Neural crest cell (in vitro differentiated cells): ENCODE measurements around the gene ZNF594. TPM values are rescaled to one million over a fixed set of nuclear protein-coding genes. Genes with fewer than 3 reads are reported as not detected.
"Not testable (repeated sequence)": the region's sequence is repeated elsewhere in the genome, so short reads cannot be mapped to it uniquely, and the experiment has no call there.

Experiments
- DNase-seq: peaks from one replicate; pipeline ENCODE4 v3.0.0; 2021; ENCODE audit warnings: low read depth, mixed read lengths, low spot score
- H3K27ac Mint-ChIP-seq: one replicate; pipeline ENCODE4 v1.8.0; 2021; ENCODE audit warnings: mild to moderate bottlenecking, mixed read lengths; ENCODE audit not compliant: unreplicated experiment
- H3K27me3 Mint-ChIP-seq: 2 replicates; pipeline ENCODE4 v1.8.0; 2021; ENCODE audit warnings: low read depth, mild to moderate bottlenecking, mixed read lengths
- H3K36me3 Mint-ChIP-seq: 2 replicates; pipeline ENCODE4 v1.8.0; 2021; ENCODE audit warnings: low read depth, mild to moderate bottlenecking, mixed read lengths
- H3K4me1 Mint-ChIP-seq: 2 replicates; pipeline ENCODE4 v1.8.0; 2021; ENCODE audit warnings: mixed read lengths
- H3K4me3 Mint-ChIP-seq: one replicate; pipeline ENCODE4 v1.8.0; 2021; ENCODE audit warnings: mild to moderate bottlenecking, mixed read lengths
- H3K9me3 Mint-ChIP-seq: 2 replicates; pipeline ENCODE4 v1.8.0; 2021; ENCODE audit warnings: mixed read lengths
- total RNA-seq: library from RNA; stranded (reverse); gene quantifications from 2 replicates; pipeline ENCODE4 v1.2.1, GENCODE V29; 2021
- TF ChIP-seq, protein P1 (sequence below): fragments of 200-600 bp; sonication (generic); conservative IDR thresholded peaks from 2 replicates; pipeline ENCODE4 v1.5.0; 2021; ENCODE audit warnings: antibody characterized with exemption, mild to moderate bottlenecking

ZNF594 gene
- total RNA-seq, 1 donor from 2014 or later, result 21.5 TPM

DNA sequence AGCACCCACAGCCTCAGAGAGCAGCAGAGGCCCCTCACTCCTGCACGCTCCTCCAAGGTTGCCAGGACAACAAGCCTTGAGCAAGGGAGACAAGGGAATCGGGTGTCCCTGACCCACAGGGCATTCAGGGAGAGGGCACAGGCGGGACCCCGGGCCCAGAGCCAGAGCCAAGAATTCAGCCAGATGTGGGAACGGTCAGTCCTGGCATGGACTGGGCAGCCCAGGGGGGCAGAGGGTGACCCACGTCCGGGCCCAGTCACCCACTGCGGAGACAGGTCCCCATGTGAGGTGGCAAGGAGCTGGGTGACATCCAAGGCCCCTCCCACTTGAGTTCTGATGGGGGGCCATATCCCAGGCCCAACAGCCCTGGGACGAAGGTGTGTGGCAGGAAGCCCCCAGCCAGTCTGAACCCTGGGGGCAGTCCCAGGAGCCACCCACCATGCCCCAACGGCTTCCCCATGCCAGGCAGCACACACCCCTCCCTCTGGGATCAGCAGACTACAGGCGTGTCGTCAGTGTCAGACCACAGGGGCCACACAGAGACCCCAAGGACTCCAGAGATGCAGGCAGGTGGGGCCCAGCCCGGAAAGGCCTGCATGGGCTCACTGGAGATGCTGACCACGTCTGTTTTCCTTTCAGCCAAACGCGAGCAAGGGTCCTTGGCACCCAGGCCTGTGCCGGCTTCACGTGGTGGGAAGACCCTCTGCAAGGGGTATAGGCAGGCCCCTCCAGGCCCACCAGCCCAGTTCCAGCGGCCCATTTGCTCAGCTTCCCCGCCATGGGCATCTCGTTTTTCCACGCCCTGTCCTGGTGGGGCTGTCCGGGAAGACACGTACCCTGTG is 52.8 kb downstream of the ZNF594 start:
- H3K27me3 Mint-ChIP-seq, result no peaks in the 10 kb centered on the region
- H3K36me3 Mint-ChIP-seq, result no peaks in the 10 kb centered on the region
- TF ChIP-seq, protein P1, sequence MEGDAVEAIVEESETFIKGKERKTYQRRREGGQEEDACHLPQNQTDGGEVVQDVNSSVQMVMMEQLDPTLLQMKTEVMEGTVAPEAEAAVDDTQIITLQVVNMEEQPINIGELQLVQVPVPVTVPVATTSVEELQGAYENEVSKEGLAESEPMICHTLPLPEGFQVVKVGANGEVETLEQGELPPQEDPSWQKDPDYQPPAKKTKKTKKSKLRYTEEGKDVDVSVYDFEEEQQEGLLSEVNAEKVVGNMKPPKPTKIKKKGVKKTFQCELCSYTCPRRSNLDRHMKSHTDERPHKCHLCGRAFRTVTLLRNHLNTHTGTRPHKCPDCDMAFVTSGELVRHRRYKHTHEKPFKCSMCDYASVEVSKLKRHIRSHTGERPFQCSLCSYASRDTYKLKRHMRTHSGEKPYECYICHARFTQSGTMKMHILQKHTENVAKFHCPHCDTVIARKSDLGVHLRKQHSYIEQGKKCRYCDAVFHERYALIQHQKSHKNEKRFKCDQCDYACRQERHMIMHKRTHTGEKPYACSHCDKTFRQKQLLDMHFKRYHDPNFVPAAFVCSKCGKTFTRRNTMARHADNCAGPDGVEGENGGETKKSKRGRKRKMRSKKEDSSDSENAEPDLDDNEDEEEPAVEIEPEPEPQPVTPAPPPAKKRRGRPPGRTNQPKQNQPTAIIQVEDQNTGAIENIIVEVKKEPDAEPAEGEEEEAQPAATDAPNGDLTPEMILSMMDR, result no peak
- peaks cover 2% of the 10 kb centered on the region for H3K9me3 Mint-ChIP-seq
- no peak overlapping the region for H3K4me3 Mint-ChIP-seq
- peak overlapping the region; percentile 43 for H3K27ac Mint-ChIP-seq
- no peaks in the 10 kb centered on the region for H3K4me1 Mint-ChIP-seq
- no peak for DNase-seq

DNA sequence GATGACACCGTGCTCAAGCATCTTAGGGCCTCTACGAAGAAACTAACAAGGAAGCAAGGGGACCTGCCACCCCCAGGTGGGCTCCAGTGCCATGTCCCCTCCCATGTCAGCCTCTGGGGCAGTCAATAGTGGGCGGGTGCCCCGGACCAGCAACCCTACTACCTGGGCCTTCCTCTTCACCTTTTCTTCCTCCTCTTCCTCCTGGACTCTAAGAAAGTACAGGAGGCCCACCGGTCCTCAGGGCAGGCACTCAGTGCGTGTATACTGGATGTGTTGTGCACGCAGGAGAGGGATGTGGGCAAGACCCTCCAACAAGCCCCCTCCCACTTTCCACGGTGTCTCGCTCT is 53.5 kb downstream of the ZNF594 start:
- H3K9me3 Mint-ChIP-seq, H3K27ac Mint-ChIP-seq, H3K4me1 Mint-ChIP-seq, DNase-seq, H3K4me3 Mint-ChIP-seq, H3K27me3 Mint-ChIP-seq, H3K36me3 Mint-ChIP-seq: not testable (repeated sequence)

DNA sequence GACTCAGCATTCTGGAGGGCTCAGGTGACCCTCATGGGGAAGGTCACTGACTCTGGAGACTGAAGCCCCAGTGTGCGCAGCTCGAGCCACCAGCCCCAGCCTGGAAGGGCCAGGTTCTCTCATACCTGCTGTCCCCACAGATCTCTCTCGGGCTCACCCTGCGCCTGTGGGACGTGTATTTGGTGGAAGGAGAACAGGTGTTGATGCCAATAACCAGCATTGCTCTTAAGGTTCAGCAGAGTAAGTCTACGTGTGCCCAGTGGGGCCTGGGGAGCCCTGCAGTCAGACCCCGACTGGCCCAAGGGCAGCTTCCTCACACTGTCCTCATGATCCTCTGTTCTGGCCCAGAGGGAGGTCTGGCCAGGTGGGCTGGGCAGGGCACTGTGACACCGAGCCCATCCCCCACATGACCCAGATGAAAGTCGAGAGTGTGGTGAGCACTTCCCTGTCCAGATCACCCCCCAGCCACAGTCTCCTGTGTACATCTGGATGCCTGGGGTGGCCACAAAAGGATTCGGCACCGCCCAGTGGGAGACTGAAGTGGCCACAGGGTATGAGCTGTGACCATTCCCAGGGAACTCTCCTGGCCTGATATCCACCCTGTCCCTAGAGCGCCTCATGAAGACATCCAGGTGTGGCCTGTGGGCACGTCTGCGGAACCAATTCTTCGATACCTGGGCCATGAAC is 54.0 kb downstream of the ZNF594 start:
- not testable (repeated sequence) for DNase-seq, H3K36me3 Mint-ChIP-seq, H3K27ac Mint-ChIP-seq, H3K4me1 Mint-ChIP-seq, H3K9me3 Mint-ChIP-seq, H3K4me3 Mint-ChIP-seq, H3K27me3 Mint-ChIP-seq

DNA sequence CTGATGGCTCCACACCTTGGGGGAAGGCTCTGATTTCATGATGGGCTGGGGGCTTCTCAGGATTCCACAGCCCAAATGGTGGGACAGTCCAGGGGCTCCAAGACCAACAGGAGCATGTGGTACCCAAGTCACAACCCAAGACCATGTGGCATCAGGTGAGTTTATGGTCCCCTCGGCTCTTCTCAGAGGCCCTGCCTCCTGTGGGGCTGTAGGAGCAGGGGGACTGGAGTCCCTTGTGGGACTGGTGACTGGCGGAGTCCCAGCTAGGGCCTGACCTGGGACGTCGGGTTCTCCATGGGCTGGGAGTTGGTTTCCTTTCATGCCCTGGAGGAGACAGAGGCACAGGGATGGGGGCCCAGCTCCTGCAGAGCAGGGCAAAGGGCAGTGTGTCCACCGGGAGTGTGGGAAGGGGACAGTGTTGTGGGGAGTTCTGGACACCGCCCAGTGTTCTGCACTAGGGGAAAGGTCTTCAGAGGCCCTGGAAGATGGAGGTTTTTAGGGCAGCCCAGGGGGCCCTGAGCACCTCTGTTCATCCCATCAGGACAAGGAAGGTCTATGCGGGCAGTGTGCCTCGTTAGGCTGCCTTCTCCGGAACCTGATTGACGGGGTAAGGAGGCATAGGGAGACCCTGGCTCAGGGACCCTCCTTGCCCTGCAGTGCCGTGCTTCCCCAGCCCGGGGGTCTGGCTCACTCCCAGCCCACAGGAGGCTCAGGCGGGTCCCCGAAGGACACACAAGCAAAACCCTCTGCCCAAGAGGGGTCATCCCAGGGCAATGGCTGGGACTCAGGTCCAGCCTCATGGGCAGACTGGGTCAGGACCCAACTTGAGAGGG is 54.9 kb downstream of the ZNF594 start:
- not testable (repeated sequence) for H3K4me1 Mint-ChIP-seq, H3K27me3 Mint-ChIP-seq, H3K27ac Mint-ChIP-seq, DNase-seq, H3K36me3 Mint-ChIP-seq, H3K9me3 Mint-ChIP-seq, H3K4me3 Mint-ChIP-seq

DNA sequence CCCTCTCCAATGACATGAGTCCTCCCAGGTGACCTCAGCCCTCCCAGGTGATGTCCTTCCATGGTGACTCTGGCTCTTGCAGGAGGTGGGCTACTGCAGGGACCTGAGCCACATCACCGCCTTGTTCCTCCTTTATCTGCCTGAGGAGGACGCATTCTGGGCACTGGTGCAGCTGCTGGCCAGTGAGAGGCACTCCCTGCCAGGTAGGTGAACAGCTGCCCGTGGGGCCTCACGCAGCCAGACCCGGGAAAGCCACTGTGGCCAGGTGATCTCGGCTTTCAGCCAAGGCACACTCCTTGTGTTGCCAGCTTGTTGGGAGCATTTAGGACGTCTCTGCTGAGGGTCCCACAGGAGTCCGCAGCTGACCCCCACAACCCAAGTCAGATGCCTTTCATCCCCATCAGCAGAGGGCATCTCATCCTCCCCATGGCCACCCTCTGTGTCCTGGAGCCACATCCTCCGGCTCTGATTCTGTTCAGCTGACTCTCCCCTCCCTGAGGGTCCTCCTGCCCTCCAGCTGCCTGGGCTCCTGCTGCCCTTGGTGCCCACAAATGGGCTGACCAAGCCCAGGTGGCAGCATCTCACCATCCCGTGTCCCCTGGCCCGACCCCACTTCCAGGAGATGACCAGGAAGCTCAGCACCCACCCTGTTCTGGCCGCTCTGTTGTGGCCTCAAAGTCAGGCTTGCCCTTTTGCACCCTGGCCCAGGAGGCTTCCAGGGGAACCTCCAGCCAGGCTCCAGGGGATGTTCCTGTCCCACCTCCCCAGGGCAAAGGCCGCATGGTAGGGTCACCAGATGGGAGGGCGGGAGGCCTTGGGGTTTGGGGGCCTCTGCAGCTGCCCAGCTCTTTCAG is 55.7 kb downstream of the ZNF594 start:
- no peaks in the 10 kb centered on the region for H3K36me3 Mint-ChIP-seq
- TF ChIP-seq, protein P1, result no peak
- no peak for DNase-seq
- H3K4me3 Mint-ChIP-seq, result no peak overlapping the region
- H3K4me1 Mint-ChIP-seq, result no peaks in the 10 kb centered on the region
- H3K27me3 Mint-ChIP-seq, result no peaks in the 10 kb centered on the region
- H3K9me3 Mint-ChIP-seq, result no peaks in the 10 kb centered on the region
- H3K27ac Mint-ChIP-seq, result no peak overlapping the region

DNA sequence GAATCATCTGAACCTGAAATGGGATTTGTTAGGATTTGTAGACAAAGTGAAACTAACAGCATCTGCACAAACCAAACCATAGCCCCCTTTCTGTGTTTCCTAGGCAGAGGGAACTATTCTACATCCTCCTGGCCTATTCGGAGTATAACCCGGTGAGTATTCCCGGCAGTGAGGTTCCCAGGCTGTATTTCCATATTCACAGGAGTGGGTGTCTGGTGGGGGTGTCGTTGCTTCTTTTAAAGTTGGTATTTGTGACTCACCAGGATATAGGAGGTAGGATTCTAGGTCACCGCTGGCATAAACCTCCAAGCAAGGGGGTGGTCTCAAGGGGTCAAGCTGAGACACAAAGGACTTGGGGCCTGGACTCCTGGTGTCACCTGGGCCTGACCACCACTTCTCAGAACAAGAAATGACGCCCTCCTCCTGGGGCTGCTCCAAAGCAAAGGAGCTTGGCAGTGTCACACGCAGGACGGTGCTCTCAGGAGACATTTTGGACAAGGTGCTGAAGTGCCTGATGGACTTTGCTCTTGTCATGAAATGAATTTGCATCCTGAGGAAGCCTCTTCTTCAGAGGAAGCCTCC is 56.4 kb downstream of the ZNF594 start:
- not testable (repeated sequence) for DNase-seq, H3K4me3 Mint-ChIP-seq, H3K9me3 Mint-ChIP-seq, H3K4me1 Mint-ChIP-seq, H3K27ac Mint-ChIP-seq, H3K36me3 Mint-ChIP-seq, H3K27me3 Mint-ChIP-seq

DNA sequence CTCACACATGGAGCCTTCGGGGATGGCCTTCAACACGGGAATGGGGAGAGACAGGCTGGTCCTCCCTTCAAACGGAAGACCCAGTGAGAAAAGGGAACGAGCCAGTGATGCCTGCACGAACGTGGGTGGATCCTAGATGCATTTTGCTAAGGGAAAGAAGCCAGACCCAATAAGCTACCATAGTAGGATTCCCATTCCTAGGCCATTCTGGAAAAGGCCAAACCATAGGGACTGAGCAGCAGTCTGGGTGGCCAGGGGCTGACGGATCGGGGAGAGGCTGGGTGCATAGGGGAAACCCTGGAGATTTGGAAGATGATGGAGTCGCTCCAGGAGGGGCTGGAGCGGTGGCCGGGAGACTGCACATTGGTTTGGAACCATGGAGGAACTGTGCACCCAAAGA is 57.1 kb downstream of the ZNF594 start:
- not testable (repeated sequence) for H3K27me3 Mint-ChIP-seq, H3K27ac Mint-ChIP-seq, DNase-seq, H3K9me3 Mint-ChIP-seq, H3K4me3 Mint-ChIP-seq, H3K36me3 Mint-ChIP-seq, H3K4me1 Mint-ChIP-seq

DNA sequence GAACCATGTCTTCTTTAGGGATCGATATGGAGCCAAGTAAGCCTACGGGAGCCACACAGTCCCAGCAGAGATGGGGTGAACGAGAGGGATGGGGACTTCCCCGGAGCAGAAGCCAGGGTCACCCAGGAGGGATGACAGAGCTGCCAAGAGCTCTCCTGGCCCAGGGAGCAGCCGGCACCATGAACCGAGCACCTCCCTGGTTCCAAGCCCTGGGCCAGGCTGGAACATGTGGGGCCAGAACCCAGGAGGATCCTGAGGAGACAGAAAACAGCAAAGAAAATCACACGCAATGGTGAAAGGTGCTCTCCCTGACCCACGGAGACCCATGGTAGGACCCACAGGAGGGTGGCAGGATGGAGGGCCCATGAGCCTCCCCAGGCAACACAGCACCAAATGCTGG is 57.7 kb downstream of the ZNF594 start:
- H3K4me1 Mint-ChIP-seq, H3K36me3 Mint-ChIP-seq, H3K4me3 Mint-ChIP-seq, H3K27ac Mint-ChIP-seq, DNase-seq, H3K27me3 Mint-ChIP-seq, H3K9me3 Mint-ChIP-seq: not testable (repeated sequence)
